Measurements from ENCODE around the gene USP9X.
"Not testable (repeated sequence)": the region's sequence is repeated elsewhere in the genome, so short reads cannot be mapped to it uniquely, and the experiment has no call there.

USP9X gene

DNA sequence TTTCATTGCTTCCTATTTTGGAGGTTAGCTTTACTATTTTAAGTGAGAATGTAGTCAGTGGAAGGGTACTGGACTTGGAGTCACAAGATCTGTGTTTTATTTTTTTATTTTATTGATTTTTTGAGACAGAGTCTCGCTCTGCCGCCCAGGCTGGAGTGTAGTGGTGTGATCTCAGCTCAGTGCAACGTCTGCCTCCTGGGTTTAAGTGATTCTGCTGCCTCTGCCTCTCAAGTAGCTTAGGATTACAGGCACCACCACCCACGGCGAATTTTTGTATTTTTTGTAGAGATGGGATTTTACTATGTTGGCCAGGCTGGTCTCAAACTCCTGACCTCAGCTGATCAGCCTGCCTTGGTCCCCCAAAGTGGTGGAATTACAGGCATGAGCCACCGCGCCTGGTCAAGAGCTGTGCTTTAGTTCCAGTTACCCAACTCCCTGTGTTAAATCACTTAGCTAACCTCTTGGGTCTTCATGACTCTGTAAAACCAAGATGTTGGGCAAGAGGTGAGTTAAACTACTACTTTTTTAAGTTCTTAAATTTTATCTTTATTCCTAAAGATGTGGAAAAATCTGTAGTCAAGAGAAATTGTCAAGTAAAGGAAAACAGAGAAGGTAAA is 11.2 kb downstream of the USP9X start:
- Histone ChIP-seq H3K27ac (peak overlapping the region; percentile 52), H3K9me3 (no peaks in the 10 kb centered on the region), H3K27me3 (no peaks in the 10 kb centered on the region), H3K4me1 (ENCODE audit: control insufficient read depth in 1 of 2, insufficient read depth in 1 of 2, low read depth in 1 of 2, low read length in 1 of 2) (peaks cover 19 to 22% of the 10 kb centered on the region in 2 experiments), H3K4me3 (ENCODE audit: low read depth in 1 of 2, low read length in 1 of 2) (peak overlapping the region; percentile 5 to 10), H3K36me3 (no peaks in the 10 kb centered on the region)
- TF ChIP-seq, protein P1, sequence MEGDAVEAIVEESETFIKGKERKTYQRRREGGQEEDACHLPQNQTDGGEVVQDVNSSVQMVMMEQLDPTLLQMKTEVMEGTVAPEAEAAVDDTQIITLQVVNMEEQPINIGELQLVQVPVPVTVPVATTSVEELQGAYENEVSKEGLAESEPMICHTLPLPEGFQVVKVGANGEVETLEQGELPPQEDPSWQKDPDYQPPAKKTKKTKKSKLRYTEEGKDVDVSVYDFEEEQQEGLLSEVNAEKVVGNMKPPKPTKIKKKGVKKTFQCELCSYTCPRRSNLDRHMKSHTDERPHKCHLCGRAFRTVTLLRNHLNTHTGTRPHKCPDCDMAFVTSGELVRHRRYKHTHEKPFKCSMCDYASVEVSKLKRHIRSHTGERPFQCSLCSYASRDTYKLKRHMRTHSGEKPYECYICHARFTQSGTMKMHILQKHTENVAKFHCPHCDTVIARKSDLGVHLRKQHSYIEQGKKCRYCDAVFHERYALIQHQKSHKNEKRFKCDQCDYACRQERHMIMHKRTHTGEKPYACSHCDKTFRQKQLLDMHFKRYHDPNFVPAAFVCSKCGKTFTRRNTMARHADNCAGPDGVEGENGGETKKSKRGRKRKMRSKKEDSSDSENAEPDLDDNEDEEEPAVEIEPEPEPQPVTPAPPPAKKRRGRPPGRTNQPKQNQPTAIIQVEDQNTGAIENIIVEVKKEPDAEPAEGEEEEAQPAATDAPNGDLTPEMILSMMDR (IDR thresholded peaks at IDR 0.05): no peak

DNA sequence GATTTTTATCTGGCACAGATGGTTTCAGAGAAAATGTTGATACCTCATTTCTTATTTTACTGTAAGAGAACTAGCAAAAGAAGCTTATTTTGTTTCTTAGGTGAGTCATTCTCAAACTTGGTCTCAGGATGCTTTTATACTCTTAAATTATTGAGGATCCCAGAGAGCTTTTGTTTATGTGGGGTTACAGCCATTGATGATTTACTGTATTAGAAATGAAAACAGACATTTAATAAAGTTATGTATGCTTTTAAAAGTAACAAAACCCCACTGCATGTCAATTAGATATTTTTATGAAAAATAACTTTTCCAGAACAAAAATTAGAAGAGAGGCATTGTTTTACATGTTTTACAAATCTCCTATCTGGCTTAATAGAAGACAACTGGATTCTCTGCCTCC is 12.1 kb downstream of the USP9X start:
- Histone ChIP-seq H3K27me3 (no peaks in the 10 kb centered on the region), H3K4me1 (ENCODE audit: control insufficient read depth in 1 of 2, insufficient read depth in 1 of 2, low read depth in 1 of 2, low read length in 1 of 2) (peaks cover 19 to 22% of the 10 kb centered on the region in 2 experiments), H3K36me3 (no peaks in the 10 kb centered on the region), H3K4me3 (ENCODE audit: low read depth in 1 of 2, low read length in 1 of 2) (no peak overlapping the region), H3K9me3 (no peaks in the 10 kb centered on the region), H3K27ac (peak overlapping the region; percentile 52)
- TF ChIP-seq, protein P1 (IDR thresholded peaks at IDR 0.05): no peak

DNA sequence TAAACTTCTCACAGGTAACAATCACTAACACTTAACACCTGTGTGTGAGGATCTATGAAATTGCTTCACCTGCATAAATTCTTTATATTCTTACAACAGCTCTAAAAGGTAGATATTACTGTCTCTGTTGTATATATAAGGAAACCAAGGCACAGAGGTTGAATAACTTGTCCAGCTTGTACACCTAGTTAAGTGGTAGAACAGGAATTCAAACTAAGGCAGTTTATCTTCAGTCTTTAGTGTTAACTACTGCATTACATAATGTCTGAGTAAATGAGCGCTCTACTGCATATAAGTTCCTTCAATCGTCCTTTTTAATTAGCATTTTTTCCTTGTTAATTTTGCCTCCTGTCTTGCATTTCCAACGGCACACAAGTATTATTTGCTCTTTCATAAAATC is 15.0 kb downstream of the USP9X start:
- Histone ChIP-seq H3K4me1 (ENCODE audit: control insufficient read depth in 1 of 2, insufficient read depth in 1 of 2, low read depth in 1 of 2, low read length in 1 of 2) (peaks cover 17 to 18% of the 10 kb centered on the region in 2 experiments), H3K9me3 (no peaks in the 10 kb centered on the region), H3K36me3 (no peaks in the 10 kb centered on the region), H3K4me3 (ENCODE audit: low read depth in 1 of 2, low read length in 1 of 2) (no peak overlapping the region), H3K27me3 (no peaks in the 10 kb centered on the region), H3K27ac (no peak overlapping the region)
- TF ChIP-seq, protein P1 (IDR thresholded peaks at IDR 0.05): no peak

DNA sequence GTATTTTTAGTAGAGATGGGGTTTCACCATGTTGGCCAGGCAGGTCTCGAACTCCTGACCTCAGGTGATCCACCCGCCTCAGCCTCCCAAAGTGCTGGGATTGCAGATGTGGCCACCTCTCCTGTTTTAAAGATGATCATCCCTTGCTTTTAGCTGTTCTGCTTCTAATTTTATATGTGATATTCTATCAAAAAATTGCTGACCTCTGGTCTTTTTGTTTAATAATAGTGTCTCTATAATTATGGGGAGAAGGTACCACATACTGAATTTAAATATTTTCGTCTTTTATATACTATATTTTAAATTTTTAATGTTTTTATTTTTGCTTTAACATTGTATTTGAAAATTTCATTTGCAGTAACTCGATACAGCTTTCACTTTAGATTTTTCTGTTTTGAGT is 15.6 kb downstream of the USP9X start:
- no peak overlapping the region for H3K27ac ChIP-seq
- H3K27me3 ChIP-seq: no peaks in the 10 kb centered on the region
- no peaks in the 10 kb centered on the region for H3K36me3 ChIP-seq
- no peak overlapping the region for H3K4me3 ChIP-seq (ENCODE audit: low read depth in 1 of 2, low read length in 1 of 2)
- H3K4me1 ChIP-seq (ENCODE audit: control insufficient read depth in 1 of 2, insufficient read depth in 1 of 2, low read depth in 1 of 2, low read length in 1 of 2): peaks cover 10 to 12% of the 10 kb centered on the region in 2 experiments
- TF ChIP-seq, protein P1 (IDR thresholded peaks at IDR 0.05): no peak
- H3K9me3 ChIP-seq: no peaks in the 10 kb centered on the region

DNA sequence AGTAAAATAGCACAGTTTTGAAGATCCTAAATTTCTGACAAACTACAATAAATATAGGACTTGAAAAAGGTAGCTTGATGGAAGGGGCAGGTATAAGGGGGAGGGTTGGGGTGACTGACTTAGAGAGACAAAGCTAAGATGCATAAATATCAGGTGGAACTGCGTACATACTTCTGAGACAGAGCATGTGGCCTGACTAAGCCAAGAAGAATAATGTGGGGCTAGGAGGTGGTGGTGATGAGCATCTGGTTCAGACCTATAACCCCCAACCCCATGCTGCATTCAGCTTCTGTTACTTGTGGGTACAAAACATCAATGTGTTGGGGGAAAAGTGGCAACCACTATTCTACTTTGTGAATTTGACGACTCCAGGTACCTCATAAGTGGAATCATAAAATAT is 19.8 kb downstream of the USP9X start:
- Histone ChIP-seq H3K27ac (no peak overlapping the region), H3K4me3 (ENCODE audit: low read depth in 1 of 2, low read length in 1 of 2) (no peak overlapping the region), H3K9me3 (no peaks in the 10 kb centered on the region), H3K4me1 (ENCODE audit: control insufficient read depth in 1 of 2, insufficient read depth in 1 of 2, low read depth in 1 of 2, low read length in 1 of 2) (peaks cover 11 to 17% of the 10 kb centered on the region in 2 experiments), H3K27me3 (no peaks in the 10 kb centered on the region), H3K36me3 (no peaks in the 10 kb centered on the region)
- TF ChIP-seq, protein P1 (IDR thresholded peaks at IDR 0.05): no peak

DNA sequence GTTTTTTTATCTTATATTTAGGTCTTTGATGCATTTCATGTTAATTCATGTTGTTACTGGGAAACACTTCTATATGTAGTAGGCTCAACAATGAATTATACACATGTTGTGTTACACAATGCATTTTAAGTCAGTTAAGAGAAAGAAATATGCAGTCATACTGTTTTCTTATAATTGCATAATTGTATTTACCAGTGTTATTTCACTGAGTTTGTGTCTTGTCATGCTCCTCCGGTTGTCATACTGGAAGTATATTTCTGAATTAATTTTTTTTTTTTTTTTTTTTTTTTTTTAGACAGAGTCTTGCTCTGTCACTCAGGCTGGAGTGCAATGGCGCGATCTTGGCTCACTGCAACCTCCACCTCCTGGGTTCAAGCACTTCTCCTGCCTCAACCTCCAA is 21.0 kb downstream of the USP9X start:
- H3K27me3 ChIP-seq; H3K9me3 ChIP-seq; H3K4me3 ChIP-seq (ENCODE audit: low read depth in 1 of 2, low read length in 1 of 2); H3K36me3 ChIP-seq; H3K27ac ChIP-seq: not testable (repeated sequence)
- peaks cover 11 to 21% of the 10 kb centered on the region in 2 experiments for H3K4me1 ChIP-seq (ENCODE audit: control insufficient read depth in 1 of 2, insufficient read depth in 1 of 2, low read depth in 1 of 2, low read length in 1 of 2)

All from neutrophil (primary cell).